Anterior cingulate cortex (tissue), 58 donors: ENCODE results near the gene GBP2.

ENCODE experiments used
- DNase-seq, 58 donors: peaks; one replicate each; lab custom pipeline; 2025; lab: John Stamatoyannopoulos, UW

Gene GBP2

GRCh38 chr1:89125913-89126580 is at the start of gene GBP2:
GBP2 (minus strand) TSS chr1:89126114; CDS start chr1:89121966, 4,148 bp downstream.
- no peak for DNase-seq

- no peak for DNase-seq
Measured at GRCh38 chr1:89174491-89174890, 48.6 kb upstream of the GBP2 start.

GRCh38 chr1:89172468-89173143 is 46.7 kb upstream of the GBP2 start:
- DNase-seq = no peak

- no peak for DNase-seq
Measured at GRCh38 chr1:89171067-89171438, 45.1 kb upstream of the GBP2 start.

GRCh38 chr1:89170170-89171066 is 44.5 kb upstream of the GBP2 start:
- DNase-seq = no peak

- DNase-seq = no peak
Measured at GRCh38 chr1:89169166-89169565, 43.3 kb upstream of the GBP2 start.

GRCh38 chr1:89167590-89168230 is 41.8 kb upstream of the GBP2 start:
- DNase-seq = no peak

GRCh38 chr1:89166705-89167104 is 40.8 kb upstream of the GBP2 start:
- no peak for DNase-seq

- DNase-seq = no peak
Measured at GRCh38 chr1:89165811-89166210, 39.9 kb upstream of the GBP2 start.

GRCh38 chr1:89151047-89151446 is 25.1 kb upstream of the GBP2 start:
- no peak for DNase-seq

GRCh38 chr1:89149976-89150375 is 24.1 kb upstream of the GBP2 start:
- DNase-seq = no peak

- peak in 17 of 58 donors; percentile 2 to 25 (median 9) for DNase-seq
Measured at GRCh38 chr1:89149229-89149628, 23.3 kb upstream of the GBP2 start.

- DNase-seq = no peak
Measured at GRCh38 chr1:89147678-89148658, 22.1 kb upstream of the GBP2 start.

- DNase-seq = no peak
Measured at GRCh38 chr1:89146721-89147120, 20.8 kb upstream of the GBP2 start.

GRCh38 chr1:89143484-89143883 is 17.6 kb upstream of the GBP2 start:
- DNase-seq = no peak

GRCh38 chr1:89142160-89142559 is 16.2 kb upstream of the GBP2 start:
- no peak for DNase-seq

- no peak for DNase-seq
Measured at GRCh38 chr1:89133747-89134146, 7.8 kb upstream of the GBP2 start.

GRCh38 chr1:89130716-89131115 is 4.8 kb upstream of the GBP2 start:
- no peak for DNase-seq

- no peak for DNase-seq
Measured at GRCh38 chr1:89129911-89130310, 4.0 kb upstream of the GBP2 start.
